ENCODE measurements around the gene ATP11A.

The ATP11A gene

DNA sequence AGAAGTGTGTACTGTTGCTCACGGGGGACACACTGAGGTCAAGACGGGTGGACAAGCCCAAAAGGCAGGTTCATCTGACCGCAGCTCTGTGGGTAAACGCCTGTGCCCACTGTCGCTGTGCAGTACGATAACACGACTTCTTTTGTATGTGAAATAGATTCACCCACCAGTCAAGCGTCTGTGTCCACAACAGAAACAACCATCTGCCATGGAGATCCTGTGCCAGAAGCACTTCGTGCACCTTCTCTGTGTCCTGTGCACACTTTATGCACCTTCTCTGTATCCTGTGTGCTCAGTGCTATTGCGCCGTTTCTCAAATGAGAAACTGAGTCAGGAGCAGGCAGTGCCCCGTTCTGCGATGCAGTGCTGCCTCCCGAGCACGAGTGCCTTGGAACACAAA is 138.9 kb downstream of the ATP11A start:
- 94 to 96% methylated on average over 15 of the region's 15 CpGs for WGBS, 2 experiments
- no peaks in the 10 kb centered on the region for H3K4me1 ChIP-seq (ENCODE audit: control insufficient read depth, insufficient read depth, low read length)
- H3K27me3 ChIP-seq (ENCODE audit: control insufficient read depth, insufficient read depth, low read length, poor library complexity, severe bottlenecking): no peaks in the 10 kb centered on the region
- H3K4me3 ChIP-seq (ENCODE audit: insufficient read depth, low read depth, low read length): no peak overlapping the region
- H3K36me3 ChIP-seq (ENCODE audit: control insufficient read depth, insufficient read depth, low read length): peaks cover 33% of the 10 kb centered on the region
- H3K27ac ChIP-seq (ENCODE audit: insufficient read depth, low read depth, low read length, poor library complexity, severe bottlenecking): no peak overlapping the region
- no peaks in the 10 kb centered on the region for H3K9me3 ChIP-seq (ENCODE audit: control insufficient read depth, low read length)

DNA sequence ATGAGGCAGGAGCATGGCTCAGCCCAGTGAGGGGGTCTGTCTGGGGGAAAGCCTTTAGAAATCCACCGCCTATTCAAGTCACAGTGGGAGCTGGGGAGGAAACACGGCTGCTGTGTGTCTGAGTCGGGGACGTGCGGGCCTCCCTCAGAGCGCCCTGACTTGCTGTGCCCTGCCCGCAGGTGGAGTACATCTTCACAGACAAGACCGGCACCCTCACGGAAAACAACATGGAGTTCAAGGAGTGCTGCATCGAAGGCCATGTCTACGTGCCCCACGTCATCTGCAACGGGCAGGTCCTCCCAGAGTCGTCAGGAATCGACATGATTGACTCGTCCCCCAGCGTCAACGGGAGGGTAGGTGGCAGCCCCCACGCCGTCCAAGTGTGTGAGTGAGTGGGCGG is 141.4 kb downstream of the ATP11A start:
- Histone ChIP-seq H3K27me3 (ENCODE audit: control insufficient read depth, insufficient read depth, low read length, poor library complexity, severe bottlenecking) (no peaks in the 10 kb centered on the region), H3K4me1 (ENCODE audit: control insufficient read depth, insufficient read depth, low read length) (no peaks in the 10 kb centered on the region), H3K27ac (ENCODE audit: insufficient read depth, low read depth, low read length, poor library complexity, severe bottlenecking) (no peak overlapping the region), H3K9me3 (ENCODE audit: control insufficient read depth, low read length) (no peaks in the 10 kb centered on the region), H3K4me3 (ENCODE audit: insufficient read depth, low read depth, low read length) (no peak overlapping the region), H3K36me3 (ENCODE audit: control insufficient read depth, insufficient read depth, low read length) (peaks cover 34% of the 10 kb centered on the region)
- WGBS, 2 experiments: 96 to 97% methylated on average over 21 of the region's 21 CpGs

DNA sequence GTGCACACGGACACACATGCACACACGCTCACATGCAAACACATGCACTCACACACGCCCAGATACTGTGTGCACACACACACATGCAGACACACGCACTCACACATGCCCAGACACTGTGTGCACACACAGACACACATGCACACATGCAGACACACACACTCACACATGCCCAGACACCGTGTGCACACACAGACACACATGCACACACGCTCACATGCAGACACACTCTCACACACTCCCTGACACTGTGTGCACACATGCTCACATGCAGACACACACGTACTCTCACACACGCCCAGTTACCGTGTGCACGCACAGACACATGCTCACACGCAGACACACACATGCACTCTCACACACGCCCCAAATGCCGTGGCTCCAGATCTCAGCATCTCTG is 142.0 kb downstream of the ATP11A start:
- no peak overlapping the region for H3K4me3 ChIP-seq (ENCODE audit: insufficient read depth, low read depth, low read length)
- no peaks in the 10 kb centered on the region for H3K4me1 ChIP-seq (ENCODE audit: control insufficient read depth, insufficient read depth, low read length)
- 90 to 92% methylated on average over 13 of the region's 13 CpGs for WGBS, 2 experiments
- H3K27ac ChIP-seq (ENCODE audit: insufficient read depth, low read depth, low read length, poor library complexity, severe bottlenecking): no peak overlapping the region
- no peaks in the 10 kb centered on the region for H3K27me3 ChIP-seq (ENCODE audit: control insufficient read depth, insufficient read depth, low read length, poor library complexity, severe bottlenecking)
- H3K9me3 ChIP-seq (ENCODE audit: control insufficient read depth, low read length): no peaks in the 10 kb centered on the region
- H3K36me3 ChIP-seq (ENCODE audit: control insufficient read depth, insufficient read depth, low read length): peaks cover 30% of the 10 kb centered on the region

DNA sequence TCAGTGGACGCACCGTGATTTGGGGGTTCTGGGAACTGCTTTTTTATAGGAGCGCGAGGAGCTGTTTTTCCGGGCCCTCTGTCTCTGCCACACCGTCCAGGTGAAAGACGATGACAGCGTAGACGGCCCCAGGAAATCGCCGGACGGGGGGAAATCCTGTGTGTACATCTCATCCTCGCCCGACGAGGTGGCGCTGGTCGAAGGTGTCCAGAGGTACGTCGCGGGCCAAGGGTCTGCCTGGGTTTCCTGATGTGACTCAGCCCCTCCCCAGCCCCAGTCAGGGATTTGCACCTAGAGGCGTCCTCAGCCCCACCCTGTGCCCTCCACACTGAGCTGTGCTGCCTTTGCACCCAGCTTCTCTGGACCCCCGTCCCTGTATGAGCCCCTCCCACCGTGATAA is 143.0 kb downstream of the ATP11A start:
- no peaks in the 10 kb centered on the region for H3K27me3 ChIP-seq (ENCODE audit: control insufficient read depth, insufficient read depth, low read length, poor library complexity, severe bottlenecking)
- H3K27ac ChIP-seq (ENCODE audit: insufficient read depth, low read depth, low read length, poor library complexity, severe bottlenecking): no peak overlapping the region
- no peaks in the 10 kb centered on the region for H3K4me1 ChIP-seq (ENCODE audit: control insufficient read depth, insufficient read depth, low read length)
- no peaks in the 10 kb centered on the region for H3K9me3 ChIP-seq (ENCODE audit: control insufficient read depth, low read length)
- 95 to 97% methylated on average over 23 of the region's 23 CpGs for WGBS, 2 experiments
- no peak overlapping the region for H3K4me3 ChIP-seq (ENCODE audit: insufficient read depth, low read depth, low read length)
- H3K36me3 ChIP-seq (ENCODE audit: control insufficient read depth, insufficient read depth, low read length): peaks cover 30% of the 10 kb centered on the region

DNA sequence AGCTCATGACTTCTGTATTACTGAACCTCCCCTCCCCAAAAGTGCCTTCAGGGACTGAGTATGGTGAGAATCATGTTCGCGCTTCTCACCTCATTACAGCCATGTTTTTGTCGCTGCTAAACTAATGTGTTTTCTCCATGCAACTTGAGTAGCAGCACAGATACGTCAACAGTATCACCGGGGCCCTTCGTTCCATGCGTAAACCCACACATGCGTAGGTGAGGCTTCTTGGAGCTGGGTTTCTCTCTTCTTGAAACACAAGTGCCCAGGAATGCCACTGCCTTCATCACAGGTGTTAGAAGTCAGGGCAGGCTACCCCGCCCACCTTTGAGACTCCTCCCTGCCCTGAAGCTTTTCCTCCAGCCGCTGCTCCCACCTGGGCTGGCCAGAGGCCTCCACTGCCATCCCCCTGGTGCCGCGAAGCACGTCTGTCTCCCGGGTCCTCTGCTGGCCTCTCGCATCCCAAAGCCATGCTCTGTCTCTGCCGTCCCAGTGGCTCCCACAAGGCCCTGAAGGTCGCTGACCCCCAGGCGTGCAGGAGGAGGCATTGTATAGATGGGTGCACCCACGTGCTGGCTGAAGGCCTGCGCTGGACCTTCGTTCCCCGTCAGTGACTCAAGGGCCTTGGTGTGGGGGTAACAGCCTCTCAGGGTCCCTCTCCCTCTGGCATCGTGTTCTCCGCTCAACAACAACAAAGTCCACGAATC is 143.9 kb downstream of the ATP11A start:
- Histone ChIP-seq H3K36me3 (ENCODE audit: control insufficient read depth, insufficient read depth, low read length) (peaks cover 30% of the 10 kb centered on the region), H3K9me3 (ENCODE audit: control insufficient read depth, low read length) (no peaks in the 10 kb centered on the region), H3K27me3 (ENCODE audit: control insufficient read depth, insufficient read depth, low read length, poor library complexity, severe bottlenecking) (no peaks in the 10 kb centered on the region), H3K4me1 (ENCODE audit: control insufficient read depth, insufficient read depth, low read length) (no peaks in the 10 kb centered on the region), H3K27ac (ENCODE audit: insufficient read depth, low read depth, low read length, poor library complexity, severe bottlenecking) (no peak overlapping the region), H3K4me3 (ENCODE audit: insufficient read depth, low read depth, low read length) (no peak overlapping the region)
- WGBS, 2 experiments: 95% methylated on average over 25 of the region's 25 CpGs

DNA sequence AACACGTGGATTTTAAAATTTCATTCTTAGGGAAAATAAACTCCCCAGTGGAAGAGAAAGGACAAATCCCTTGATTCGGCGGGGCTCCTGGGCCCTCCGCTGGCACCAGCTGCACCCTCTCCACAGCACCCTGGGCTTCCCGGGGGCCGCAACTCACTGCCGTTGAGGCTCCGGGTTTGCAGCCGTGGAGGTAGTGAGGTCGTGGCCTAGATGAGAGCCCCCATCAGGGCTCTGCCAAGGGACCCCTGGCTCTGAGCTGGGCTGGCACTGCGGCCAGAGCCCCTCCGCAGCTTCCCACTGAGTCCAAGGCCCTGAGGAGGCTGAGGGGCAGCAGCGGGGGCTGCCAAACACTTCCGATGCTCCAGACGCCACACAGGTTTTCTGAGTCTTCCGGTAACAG is 145.5 kb downstream of the ATP11A start:
- Histone ChIP-seq H3K27ac (ENCODE audit: insufficient read depth, low read depth, low read length, poor library complexity, severe bottlenecking) (no peak overlapping the region), H3K27me3 (ENCODE audit: control insufficient read depth, insufficient read depth, low read length, poor library complexity, severe bottlenecking) (no peaks in the 10 kb centered on the region), H3K4me3 (ENCODE audit: insufficient read depth, low read depth, low read length) (no peak overlapping the region), H3K9me3 (ENCODE audit: control insufficient read depth, low read length) (no peaks in the 10 kb centered on the region), H3K4me1 (ENCODE audit: control insufficient read depth, insufficient read depth, low read length) (no peaks in the 10 kb centered on the region), H3K36me3 (ENCODE audit: control insufficient read depth, insufficient read depth, low read length) (peaks cover 30% of the 10 kb centered on the region)
- 91 to 94% methylated on average over 16 of the region's 16 CpGs for WGBS, 2 experiments

DNA sequence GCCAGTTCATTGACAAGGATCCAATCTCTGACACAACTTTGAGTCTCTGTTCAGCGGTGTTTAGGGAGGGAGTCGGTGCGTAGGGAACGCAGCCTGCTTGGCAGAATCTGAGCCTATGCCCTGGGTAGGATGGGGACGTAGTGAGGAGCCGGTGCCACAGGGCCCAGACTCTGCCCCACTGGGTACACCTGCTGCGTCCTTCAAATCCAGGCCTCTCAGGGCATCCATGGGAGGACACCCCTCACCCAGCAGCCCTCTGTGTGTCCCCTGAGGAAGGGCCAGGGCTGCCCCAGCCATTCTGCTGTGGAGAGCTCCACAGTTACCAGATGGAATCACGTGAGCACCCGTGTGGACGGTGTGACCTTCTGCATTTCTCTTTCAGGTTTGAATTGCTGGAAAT is 146.0 kb downstream of the ATP11A start:
- H3K9me3 ChIP-seq (ENCODE audit: control insufficient read depth, low read length): no peaks in the 10 kb centered on the region
- no peak overlapping the region for H3K4me3 ChIP-seq (ENCODE audit: insufficient read depth, low read depth, low read length)
- 95 to 97% methylated on average over 10 of the region's 10 CpGs for WGBS, 2 experiments
- H3K27ac ChIP-seq (ENCODE audit: insufficient read depth, low read depth, low read length, poor library complexity, severe bottlenecking): no peak overlapping the region
- peaks cover 30% of the 10 kb centered on the region for H3K36me3 ChIP-seq (ENCODE audit: control insufficient read depth, insufficient read depth, low read length)
- no peaks in the 10 kb centered on the region for H3K27me3 ChIP-seq (ENCODE audit: control insufficient read depth, insufficient read depth, low read length, poor library complexity, severe bottlenecking)
- H3K4me1 ChIP-seq (ENCODE audit: control insufficient read depth, insufficient read depth, low read length): no peaks in the 10 kb centered on the region

DNA sequence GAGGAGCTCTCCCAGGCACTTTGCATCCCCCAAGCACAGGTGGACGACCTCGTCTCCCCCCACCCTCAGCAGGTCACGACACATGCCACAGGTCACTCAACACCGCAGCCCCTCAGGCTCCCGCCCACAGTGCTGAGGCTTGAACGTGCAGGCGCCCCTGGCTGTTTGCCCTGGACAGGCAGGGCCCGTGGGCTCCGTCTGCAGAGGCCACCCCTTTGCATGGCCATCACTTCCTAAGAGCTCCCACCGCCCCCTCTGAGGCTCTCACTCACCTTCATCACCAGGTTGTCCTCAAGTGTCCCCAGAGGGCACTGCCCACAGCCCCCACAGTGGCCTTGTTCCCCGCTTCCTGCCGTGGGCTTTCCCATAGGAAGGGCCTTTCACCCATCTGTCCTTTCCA is 147.1 kb downstream of the ATP11A start:
- Histone ChIP-seq H3K27me3 (ENCODE audit: control insufficient read depth, insufficient read depth, low read length, poor library complexity, severe bottlenecking) (no peaks in the 10 kb centered on the region), H3K4me1 (ENCODE audit: control insufficient read depth, insufficient read depth, low read length) (no peaks in the 10 kb centered on the region), H3K36me3 (ENCODE audit: control insufficient read depth, insufficient read depth, low read length) (peaks cover 20% of the 10 kb centered on the region), H3K4me3 (ENCODE audit: insufficient read depth, low read depth, low read length) (no peak overlapping the region), H3K9me3 (ENCODE audit: control insufficient read depth, low read length) (no peaks in the 10 kb centered on the region), H3K27ac (ENCODE audit: insufficient read depth, low read depth, low read length, poor library complexity, severe bottlenecking) (no peak overlapping the region)
- 96% methylated on average over 12 of the region's 12 CpGs for WGBS, 2 experiments

DNA sequence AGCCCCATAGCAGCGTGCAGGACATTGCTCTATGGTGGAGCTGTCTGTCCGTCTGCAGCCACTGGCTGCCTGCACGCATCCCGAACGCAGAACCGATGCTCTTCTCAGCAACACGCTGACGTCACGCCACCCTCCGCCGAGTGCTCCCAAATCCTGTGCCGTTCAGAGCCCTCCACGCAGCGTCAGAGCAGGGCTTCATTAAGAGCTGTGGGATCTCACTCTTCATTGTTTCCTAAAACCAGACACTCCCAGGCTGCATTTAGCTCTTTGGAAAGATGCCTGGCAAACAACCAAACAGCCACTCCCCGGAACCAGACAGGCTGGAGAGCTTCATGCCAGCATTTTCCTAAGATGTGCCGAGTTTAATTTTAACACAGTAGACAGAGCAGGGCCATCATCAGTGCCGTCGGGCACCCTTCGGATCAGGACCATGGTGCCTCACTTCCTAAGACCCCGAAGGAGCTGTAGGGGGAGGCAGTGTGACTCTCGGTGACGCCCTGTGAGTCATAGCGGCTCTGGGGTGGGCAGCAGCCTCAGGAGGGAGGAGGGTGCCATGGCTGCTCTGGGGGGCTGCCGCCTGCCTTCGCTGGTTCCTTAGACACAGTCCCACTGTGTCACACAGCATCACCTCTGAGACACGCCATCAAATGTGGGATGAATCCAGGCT is 147.7 kb downstream of the ATP11A start:
- Histone ChIP-seq H3K27me3 (ENCODE audit: control insufficient read depth, insufficient read depth, low read length, poor library complexity, severe bottlenecking) (no peaks in the 10 kb centered on the region), H3K36me3 (ENCODE audit: control insufficient read depth, insufficient read depth, low read length) (peaks cover 15% of the 10 kb centered on the region), H3K9me3 (ENCODE audit: control insufficient read depth, low read length) (no peaks in the 10 kb centered on the region), H3K4me1 (ENCODE audit: control insufficient read depth, insufficient read depth, low read length) (no peaks in the 10 kb centered on the region), H3K4me3 (ENCODE audit: insufficient read depth, low read depth, low read length) (no peak overlapping the region), H3K27ac (ENCODE audit: insufficient read depth, low read depth, low read length, poor library complexity, severe bottlenecking) (no peak overlapping the region)
- WGBS, 2 experiments: 96% methylated on average over 26 of the region's 26 CpGs

DNA sequence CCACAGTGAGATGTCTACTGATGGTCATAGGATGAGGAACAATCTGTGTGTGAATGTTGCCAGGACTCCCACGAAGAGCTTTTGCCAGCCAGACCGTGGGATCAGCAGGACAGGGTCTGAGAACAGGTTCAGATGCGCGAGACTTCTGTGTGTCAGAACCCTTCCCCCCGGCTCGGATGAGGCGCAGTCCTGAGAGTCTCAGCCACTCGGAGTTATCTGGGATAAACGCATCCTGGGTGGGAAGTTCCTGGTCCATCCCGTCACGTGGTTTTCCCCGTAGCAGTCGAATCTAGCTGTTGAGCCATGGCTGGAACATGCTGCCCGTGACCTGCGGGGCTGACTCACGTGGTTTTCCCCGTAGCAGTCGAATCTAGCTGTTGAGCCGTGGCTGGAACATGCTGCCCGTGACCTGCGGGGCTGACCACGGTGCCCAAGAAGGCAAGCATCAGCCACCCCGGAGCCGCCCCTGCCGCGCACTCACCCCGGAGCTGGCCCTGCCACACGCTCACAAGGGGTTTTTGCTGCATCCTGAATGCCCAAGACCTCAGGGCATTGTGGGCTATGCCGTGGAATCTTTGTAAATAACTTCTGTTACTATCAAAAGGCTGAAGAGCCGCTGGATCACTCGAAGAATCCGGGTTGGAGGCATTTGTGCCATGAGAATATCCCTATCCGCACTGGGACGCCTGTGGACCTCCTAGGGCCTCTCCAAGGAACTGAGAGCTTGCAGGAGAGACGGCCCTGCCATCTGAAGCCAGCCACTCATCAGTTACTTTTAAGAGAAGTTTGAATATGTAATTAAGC is 148.4 kb downstream of the ATP11A start:
- Histone ChIP-seq H3K4me1 (ENCODE audit: control insufficient read depth, insufficient read depth, low read length) (no peaks in the 10 kb centered on the region), H3K27me3 (ENCODE audit: control insufficient read depth, insufficient read depth, low read length, poor library complexity, severe bottlenecking) (no peaks in the 10 kb centered on the region), H3K36me3 (ENCODE audit: control insufficient read depth, insufficient read depth, low read length) (peaks cover 18% of the 10 kb centered on the region), H3K27ac (ENCODE audit: insufficient read depth, low read depth, low read length, poor library complexity, severe bottlenecking) (no peak overlapping the region), H3K9me3 (ENCODE audit: control insufficient read depth, low read length) (no peaks in the 10 kb centered on the region), H3K4me3 (ENCODE audit: insufficient read depth, low read depth, low read length) (no peak overlapping the region)
- 95% methylated on average over 35 of the region's 35 CpGs for WGBS, 2 experiments
